Measurements from ENCODE around the gene DCAKD. TPM values are rescaled to one million over a fixed set of nuclear protein-coding genes. Genes with fewer than 3 reads are reported as not detected.

Gene DCAKD
- total RNA-seq, 1 donor from 2014 or later = 61.5 TPM

DNA sequence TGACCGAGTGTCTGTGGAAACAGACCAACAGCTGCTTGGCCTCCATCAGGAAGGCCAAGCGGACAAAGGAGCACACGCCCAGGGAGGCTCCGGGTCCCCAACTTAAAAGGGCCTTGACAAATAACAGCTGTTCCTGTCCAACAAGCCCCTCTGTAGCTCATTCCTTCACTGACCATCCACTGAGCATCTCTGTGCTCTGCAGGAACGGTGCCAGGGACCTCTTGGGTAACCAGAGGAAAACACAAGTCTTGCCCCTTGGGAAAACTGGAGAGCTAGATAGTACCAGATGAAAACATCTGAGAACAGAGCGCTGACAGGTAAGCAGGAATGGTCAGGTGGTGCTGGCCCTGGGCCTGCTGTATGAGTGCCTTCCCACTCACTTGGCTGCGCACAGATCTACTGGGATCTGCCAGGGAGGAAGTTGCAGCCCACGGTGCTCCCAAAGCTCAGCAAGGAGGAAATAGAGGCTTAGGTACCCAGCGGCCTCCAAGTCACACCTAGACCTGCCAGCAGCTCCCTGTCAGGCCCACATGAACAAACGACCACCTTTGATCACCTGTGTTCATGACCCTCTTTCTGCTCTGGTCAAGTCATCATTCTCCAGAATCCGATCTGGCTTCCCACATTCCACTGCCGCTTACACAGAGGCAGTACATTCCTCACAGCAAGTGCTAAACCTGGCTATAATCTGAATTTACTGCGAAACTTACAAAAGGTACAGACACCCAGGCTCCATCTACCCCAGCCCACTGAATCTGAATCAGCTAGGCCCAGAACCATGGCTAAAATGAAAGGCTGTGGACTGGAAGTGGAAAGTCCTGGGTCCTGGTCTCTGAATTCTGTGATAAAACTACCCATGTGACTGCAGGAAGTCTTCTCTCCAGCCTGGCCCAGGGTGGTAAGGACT is 12.5 kb downstream of the DCAKD start:
- DNase-seq (ENCODE audit: low read depth) = no peak
- no peaks in the 10 kb centered on the region for H3K36me3 ChIP-seq (ENCODE audit: control insufficient read depth, insufficient read depth, low read length)
- TF ChIP-seq, protein P1, sequence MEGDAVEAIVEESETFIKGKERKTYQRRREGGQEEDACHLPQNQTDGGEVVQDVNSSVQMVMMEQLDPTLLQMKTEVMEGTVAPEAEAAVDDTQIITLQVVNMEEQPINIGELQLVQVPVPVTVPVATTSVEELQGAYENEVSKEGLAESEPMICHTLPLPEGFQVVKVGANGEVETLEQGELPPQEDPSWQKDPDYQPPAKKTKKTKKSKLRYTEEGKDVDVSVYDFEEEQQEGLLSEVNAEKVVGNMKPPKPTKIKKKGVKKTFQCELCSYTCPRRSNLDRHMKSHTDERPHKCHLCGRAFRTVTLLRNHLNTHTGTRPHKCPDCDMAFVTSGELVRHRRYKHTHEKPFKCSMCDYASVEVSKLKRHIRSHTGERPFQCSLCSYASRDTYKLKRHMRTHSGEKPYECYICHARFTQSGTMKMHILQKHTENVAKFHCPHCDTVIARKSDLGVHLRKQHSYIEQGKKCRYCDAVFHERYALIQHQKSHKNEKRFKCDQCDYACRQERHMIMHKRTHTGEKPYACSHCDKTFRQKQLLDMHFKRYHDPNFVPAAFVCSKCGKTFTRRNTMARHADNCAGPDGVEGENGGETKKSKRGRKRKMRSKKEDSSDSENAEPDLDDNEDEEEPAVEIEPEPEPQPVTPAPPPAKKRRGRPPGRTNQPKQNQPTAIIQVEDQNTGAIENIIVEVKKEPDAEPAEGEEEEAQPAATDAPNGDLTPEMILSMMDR (IDR thresholded peaks at IDR 0.05; ENCODE audit: insufficient read depth, low read length, poor library complexity, severe bottlenecking) = no peak
- H3K27me3 ChIP-seq (ENCODE audit: control insufficient read depth, insufficient read depth, low read length) = no peaks in the 10 kb centered on the region
- H3K4me3 ChIP-seq (ENCODE audit: low read depth, low read length) = no peak overlapping the region

DNA sequence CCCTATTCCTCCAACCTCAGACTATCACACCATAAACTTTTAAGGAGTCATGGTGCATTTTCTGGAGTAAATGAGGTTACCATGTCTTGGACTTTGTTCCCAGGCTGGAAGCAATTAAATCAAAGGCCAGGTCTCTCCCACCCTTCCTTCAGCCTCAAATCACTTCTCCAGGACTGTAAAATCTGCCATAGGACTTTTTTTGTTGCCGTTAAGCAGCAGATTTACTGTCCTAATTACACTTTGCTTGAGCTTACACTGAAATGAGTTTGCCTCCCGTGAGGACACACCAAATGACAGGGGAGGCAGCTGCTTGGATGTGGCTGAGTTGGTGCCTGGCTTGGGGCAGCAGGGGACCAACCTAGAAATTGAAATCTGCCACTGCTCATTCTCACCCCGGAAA is 14.7 kb downstream of the DCAKD start:
- Histone ChIP-seq H3K36me3 (ENCODE audit: control insufficient read depth, insufficient read depth, low read length) (no peaks in the 10 kb centered on the region), H3K4me3 (ENCODE audit: low read depth, low read length) (no peak overlapping the region), H3K27me3 (ENCODE audit: control insufficient read depth, insufficient read depth, low read length) (no peaks in the 10 kb centered on the region)
- TF ChIP-seq, protein P1 (IDR thresholded peaks at IDR 0.05; ENCODE audit: insufficient read depth, low read length, poor library complexity, severe bottlenecking) = no peak
- DNase-seq (ENCODE audit: low read depth) = no peak

DNA sequence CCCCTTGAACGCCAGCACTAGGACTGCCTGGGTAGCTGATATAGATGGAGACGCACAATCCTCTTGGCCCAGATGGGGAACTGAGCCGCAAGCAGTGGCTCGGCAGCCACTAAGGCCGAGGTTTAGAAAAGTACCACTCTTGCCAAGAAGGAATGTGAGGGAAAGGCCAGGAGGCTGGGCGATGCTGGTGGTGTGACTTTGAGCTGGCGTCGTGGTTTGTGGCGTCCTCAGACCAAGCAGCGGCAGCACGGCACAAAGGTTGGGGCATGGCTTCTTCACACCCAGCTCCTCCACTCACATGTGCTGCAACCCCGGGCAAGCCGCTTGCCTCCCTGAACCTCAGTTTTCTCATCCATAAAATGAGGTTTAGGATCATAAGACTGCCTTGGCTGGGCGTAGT is 15.6 kb downstream of the DCAKD start:
- Histone ChIP-seq H3K27me3 (ENCODE audit: control insufficient read depth, insufficient read depth, low read length) (no peaks in the 10 kb centered on the region), H3K4me3 (ENCODE audit: low read depth, low read length) (no peak overlapping the region), H3K36me3 (ENCODE audit: control insufficient read depth, insufficient read depth, low read length) (no peaks in the 10 kb centered on the region)
- DNase-seq (ENCODE audit: low read depth) = no peak
- TF ChIP-seq, protein P1 (IDR thresholded peaks at IDR 0.05; ENCODE audit: insufficient read depth, low read length, poor library complexity, severe bottlenecking) = no peak

DNA sequence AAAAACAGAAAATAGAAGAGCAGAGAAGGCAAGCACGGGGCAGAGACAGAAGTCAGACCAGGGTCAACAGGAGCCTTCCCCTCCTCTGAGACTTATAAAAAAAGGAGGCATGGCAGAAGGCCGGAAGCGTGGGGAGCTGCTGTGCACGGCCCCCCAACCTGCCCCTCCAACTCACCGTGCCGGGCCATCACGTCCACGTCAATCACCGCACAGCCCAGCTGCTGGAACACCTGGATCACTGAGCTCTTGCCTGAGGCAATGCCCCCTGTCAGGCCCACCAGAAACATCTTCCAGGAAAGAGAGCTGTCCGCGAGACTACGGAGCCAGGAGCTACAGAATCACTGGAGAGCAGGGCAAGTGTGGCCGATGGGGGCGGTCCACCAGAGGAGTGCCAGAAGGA is 16.8 kb downstream of the DCAKD start:
- no peaks in the 10 kb centered on the region for H3K36me3 ChIP-seq (ENCODE audit: control insufficient read depth, insufficient read depth, low read length)
- no peaks in the 10 kb centered on the region for H3K27me3 ChIP-seq (ENCODE audit: control insufficient read depth, insufficient read depth, low read length)
- no peak overlapping the region for H3K4me3 ChIP-seq (ENCODE audit: low read depth, low read length)
- no peak for DNase-seq (ENCODE audit: low read depth)
- TF ChIP-seq, protein P1 (IDR thresholded peaks at IDR 0.05; ENCODE audit: insufficient read depth, low read length, poor library complexity, severe bottlenecking) = no peak

DNA sequence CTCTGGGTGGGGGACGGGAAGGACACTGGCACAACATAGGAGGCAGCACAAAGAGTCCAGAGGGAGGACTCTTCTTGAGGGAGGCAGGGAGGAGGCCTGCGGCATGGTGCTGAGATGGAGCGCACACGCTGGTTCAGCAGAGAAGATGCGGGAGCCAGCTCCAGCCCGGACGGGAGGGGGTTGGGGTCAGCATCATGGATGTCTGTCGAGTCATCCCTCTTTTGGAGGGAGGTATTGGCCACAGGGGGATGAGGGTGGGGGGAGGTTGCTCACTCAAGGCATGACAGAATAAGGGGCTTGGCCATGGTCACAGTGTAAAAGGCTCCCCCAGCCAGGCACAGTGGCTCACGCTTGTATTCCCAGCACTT is 19.3 kb downstream of the DCAKD start:
- H3K4me3 ChIP-seq (ENCODE audit: low read depth, low read length) = no peak overlapping the region
- H3K27me3 ChIP-seq (ENCODE audit: control insufficient read depth, insufficient read depth, low read length) = no peaks in the 10 kb centered on the region
- TF ChIP-seq, protein P1 (IDR thresholded peaks at IDR 0.05; ENCODE audit: insufficient read depth, low read length, poor library complexity, severe bottlenecking) = no peak
- no peaks in the 10 kb centered on the region for H3K36me3 ChIP-seq (ENCODE audit: control insufficient read depth, insufficient read depth, low read length)
- no peak for DNase-seq (ENCODE audit: low read depth)
